GM12878 (cell line): ENCODE results near the gene FNDC3B. TPM values are rescaled to one million over a fixed set of nuclear protein-coding genes. Genes with fewer than 3 reads are reported as not detected.

Source experiments
- ATAC-seq: fragments of 200-7000 bp; cut with Tn5 transposase; 3 replicates; pipeline ENCODE4 v1.9.1; 2020; ENCODE audit warnings: mild to moderate bottlenecking, moderate library complexity
- BruUV-seq: library from RNA; stranded (reverse); fragments of 400-500 nt; replicated peaks from 2 replicates; lab custom pipeline; 2021; lab: Mats Ljungman, UMichigan
- CTCF ChIA-PET: fragments of 300-600 bp; sonication (Branson Sonifier 250); formaldehyde crosslinking; extraction: SDS; loops from one replicate; lab custom pipeline; 2021; ENCODE audit warnings: inconsistent platforms; lab: Yijun Ruan, JAX
- POLR2A ChIA-PET: fragments of 350-600 bp; formaldehyde crosslinking; extraction: SDS; loops from one replicate; lab custom pipeline; 2021; ENCODE audit warnings: inconsistent platforms; lab: Charles Lee
- RAD21 ChIA-PET: fragments of 300-600 bp; sonication (Branson Sonifier 250); formaldehyde crosslinking; loops from one replicate; lab custom pipeline; 2023; ENCODE audit warnings: antibody characterized with exemption; ENCODE audit not compliant: unreplicated experiment; lab: Charles Lee
- SMC1A ChIA-PET: fragments of 300-600 bp; sonication (Branson Sonifier 250); formaldehyde crosslinking; loops from one replicate; lab custom pipeline; 2023; ENCODE audit not compliant: unreplicated experiment, uncharacterized antibody; lab: Charles Lee
- DNase-seq: peaks from one replicate; pipeline ENCODE4 v3.0.0-alpha.2; 2011; ENCODE audit warnings: low read depth, low spot score
- FAIRE-seq: peaks from 3 replicates; lab custom pipeline; 2011; peaks lifted over from hg19 to GRCh38; lab: Jason Lieb, UNC
- H2AFZ ChIP-seq: 2 replicates; pipeline ENCODE4 v1.6.0; 2011; ENCODE audit warnings: low read depth, low read length, control low read depth; ENCODE audit not compliant: control insufficient read depth
- H3K27ac ChIP-seq: 2 replicates; pipeline ENCODE4 v1.5.1; 2011; ENCODE audit warnings: control low read depth; ENCODE audit not compliant: control insufficient read depth, insufficient read depth
- H3K27me3 ChIP-seq, 2 experiments: replicated peaks in 1 of 2; 2 replicates each; pipeline versions ENCODE4 v1.6.0 to v1.6.1; 2011; ENCODE audit warnings: low read length in 1 of 2; ENCODE audit not compliant: control insufficient read depth in 2 of 2, insufficient read depth in 2 of 2
- H3K36me3 ChIP-seq, 2 experiments: 2 replicates each; pipeline ENCODE4 v1.5.1; 2011; ENCODE audit warnings: low read length in 1 of 2; ENCODE audit not compliant: control insufficient read depth in 2 of 2, insufficient read depth in 2 of 2
- H3K4me1 ChIP-seq: 2 replicates; pipeline ENCODE4 v1.6.1; 2011; ENCODE audit warnings: mild to moderate bottlenecking, low read length, moderate library complexity, mixed read lengths; ENCODE audit not compliant: control insufficient read depth, insufficient read depth
- H3K4me2 ChIP-seq: 2 replicates; pipeline ENCODE4 v1.6.0; 2011; ENCODE audit warnings: control low read depth; ENCODE audit not compliant: control insufficient read depth, insufficient read depth
- H3K4me3 ChIP-seq: fragments of 200-600 bp; sonication (generic); 2 replicates; pipeline ENCODE4 v1.5.1; 2016
- H3K79me2 ChIP-seq: 2 replicates; pipeline ENCODE4 v1.6.0; 2011; ENCODE audit warnings: low read length; ENCODE audit not compliant: control insufficient read depth, insufficient read depth
- H3K9ac ChIP-seq: 2 replicates; pipeline ENCODE4 v1.8.0; 2011; ENCODE audit warnings: low read length, control low read depth, mixed read lengths; ENCODE audit not compliant: control insufficient read depth, insufficient read depth
- H3K9me3 ChIP-seq: replicated peaks from 3 replicates; pipeline ENCODE4 v1.5.1; 2011; ENCODE audit warnings: mild to moderate bottlenecking, low read length; ENCODE audit not compliant: control insufficient read depth, insufficient read depth
- H4K20me1 ChIP-seq: 2 replicates; pipeline ENCODE4 v1.6.0; 2011; ENCODE audit not compliant: control insufficient read depth, insufficient read depth
- ATF7 ChIP-seq: fragments of 450-650 bp; IDR thresholded peaks from 2 replicates; pipeline ENCODE4 v1.6.1; 2016; ENCODE audit warnings: low read depth, mild to moderate bottlenecking
- CHD4 ChIP-seq: fragments of 200-600 bp; sonication (generic); IDR thresholded peaks from 2 replicates; pipeline ENCODE4 v1.6.1; 2016; ENCODE audit warnings: mild to moderate bottlenecking
- MAX ChIP-seq: IDR thresholded peaks from 2 replicates; pipeline ENCODE4 v1.6.1; 2012; ENCODE audit warnings: low read depth, low read length, improper control_type of control experiment
- MYB ChIP-seq: fragments of 150-350 bp; IDR thresholded peaks from 2 replicates; pipeline ENCODE4 v1.6.1; 2014; ENCODE audit warnings: mild to moderate bottlenecking, low read depth, low read length, borderline replicate concordance
- NFYB ChIP-seq: IDR thresholded peaks from 2 replicates; pipeline ENCODE4 v1.6.1; 2011; ENCODE audit warnings: low read depth, mild to moderate bottlenecking, low read length, improper control_type of control experiment, moderate library complexity; ENCODE audit not compliant: insufficient read depth
- SMARCA5 ChIP-seq: fragments of 450-650 bp; IDR thresholded peaks from 2 replicates; pipeline ENCODE4 v1.6.1; 2017; ENCODE audit warnings: mild to moderate bottlenecking
- SP1 ChIP-seq: IDR thresholded peaks from one replicate; pipeline ENCODE4 v1.6.1; 2011; ENCODE audit warnings: low read depth, low read length
- ZNF384 ChIP-seq: IDR thresholded peaks from 2 replicates; pipeline ENCODE4 v1.6.1; 2012; ENCODE audit warnings: low read depth, mild to moderate bottlenecking, low read length, improper control_type of control experiment, borderline replicate concordance
- WGBS: methylation state at CpG from one replicate; pipeline ENCODE4 v1.1.6; 2016; ENCODE audit warnings: low lambda C conversion rate; ENCODE audit not compliant: insufficient replicate concordance, insufficient coverage; ENCODE audit errors: missing lambda C conversion rate; 5-methylcytosine and 5-hydroxymethylcytosine counted together
- in situ Hi-C: fragments of 300-500 bp; cut with MboI; formaldehyde crosslinking; loops from 9 replicates; pipeline ENCODE4 v1.14.3; 2018; ENCODE audit warnings: mixed read lengths
- intact Hi-C: fragments of 100-400 bp; cut with micrococcal nuclease; formaldehyde crosslinking; loops from one replicate; pipeline ENCODE4 v1.14.2; 2022; ENCODE audit not compliant: unreplicated experiment
- polyA plus RNA-seq, 11 experiments: library from polyadenylated mRNA; depleted of rRNA in 4 of 11; unstranded in 6 of 11; stranded (reverse) in 5 of 11; fragments of >200 nt; fragmentation: Nextera tagmentation in 4 of 11; fragmentation: Illumina TruSeq in 1 of 11; extraction: Ambion mirVana in 4 of 11; extraction: Trizol in 1 of 11; gene quantifications; 1 replicate in 1 of 11; 2 replicates in 10 of 11; pipeline versions ENCODE4 v1.2.1 to v1.2.3, GENCODE V29; 2011 to 2016; ENCODE audit warnings: inconsistent platforms in 2 of 11, missing spikeins in 2 of 11, low read depth in 1 of 11
- total RNA-seq, 4 experiments: library from RNA; depleted of rRNA in 3 of 4; stranded (reverse); fragments of >200 nt in 3 of 4; fragmentation: Illumina TruSeq in 1 of 4; extraction: Trizol in 1 of 4; gene quantifications; 2 replicates each; pipeline versions ENCODE4 v1.2.1 to v1.2.3, GENCODE V29; 2013 to 2021

FNDC3B gene
- total and polyA plus RNA-seq, 10 of the 15 experiments (the other 5 are each of a cell fraction or from before 2014, with no cell fraction given), result 7.9 to 35.0 (median 18.5) TPM

- Histone ChIP-seq H3K27me3 (no peaks in the 10 kb centered on the region), H3K4me1 (peaks cover 11% of the 10 kb centered on the region; the same call in 1 of the 2 replicates), H3K4me3 (no peak overlapping the region), H3K36me3 (peaks cover 0 to 4% of the 10 kb centered on the region in 2 experiments; a peak in 2 of 4 replicates), H3K27ac (no peak overlapping the region), H3K4me2 (0 out of 2 replicates have a peak overlapping the region, but pooled peaks have one; percentile 17), H4K20me1 (no peaks in the 10 kb centered on the region), H2AFZ (no peak overlapping the region), H3K79me2 (peaks cover 10% of the 10 kb centered on the region), H3K9ac (no peak overlapping the region), H3K9me3 (no peaks in the 10 kb centered on the region; the same call in 2 of the 3 replicates)
- RAD21 ChIA-PET, result no interaction called here
- no peak for TF ChIP-seq ZNF384
- no peak for TF ChIP-seq CHD4
- no peak for TF ChIP-seq SP1
- no peak for TF ChIP-seq NFYB
- TF ChIP-seq ATF7, result no peak
- no peak for TF ChIP-seq MAX
- no peak for TF ChIP-seq SMARCA5
- TF ChIP-seq MYB, result no peak
- ATAC-seq (no peak), FAIRE-seq (no peak), DNase-seq (no peak)
- 50% methylated on average over 2 of the region's 2 CpGs for WGBS
- POLR2A ChIA-PET, result interaction anchor here (0.6 kb wide), 1 partner anchor 151 kb away, joined by 4 read pairs; no protein-coding TSS in a partner anchor
- intact Hi-C loops (no loop called here), in situ Hi-C loops (no loop called here)
- SMC1A ChIA-PET, result interaction anchor here (1.2 kb wide), 1 partner anchor 49 kb away, joined by 3 read pairs; no protein-coding TSS in a partner anchor
- no TSS peak for BruUV-seq
- CTCF ChIA-PET, result interaction anchor here (0.6 kb wide), 1 partner anchor 128 kb away, joined by 3 read pairs; no protein-coding TSS in a partner anchor
These were observed 149.8 kb downstream of the FNDC3B start for GRCh38 chr3:172189213-172189612.
